ENCODE measurements around the gene RNF43.

Gene RNF43

DNA sequence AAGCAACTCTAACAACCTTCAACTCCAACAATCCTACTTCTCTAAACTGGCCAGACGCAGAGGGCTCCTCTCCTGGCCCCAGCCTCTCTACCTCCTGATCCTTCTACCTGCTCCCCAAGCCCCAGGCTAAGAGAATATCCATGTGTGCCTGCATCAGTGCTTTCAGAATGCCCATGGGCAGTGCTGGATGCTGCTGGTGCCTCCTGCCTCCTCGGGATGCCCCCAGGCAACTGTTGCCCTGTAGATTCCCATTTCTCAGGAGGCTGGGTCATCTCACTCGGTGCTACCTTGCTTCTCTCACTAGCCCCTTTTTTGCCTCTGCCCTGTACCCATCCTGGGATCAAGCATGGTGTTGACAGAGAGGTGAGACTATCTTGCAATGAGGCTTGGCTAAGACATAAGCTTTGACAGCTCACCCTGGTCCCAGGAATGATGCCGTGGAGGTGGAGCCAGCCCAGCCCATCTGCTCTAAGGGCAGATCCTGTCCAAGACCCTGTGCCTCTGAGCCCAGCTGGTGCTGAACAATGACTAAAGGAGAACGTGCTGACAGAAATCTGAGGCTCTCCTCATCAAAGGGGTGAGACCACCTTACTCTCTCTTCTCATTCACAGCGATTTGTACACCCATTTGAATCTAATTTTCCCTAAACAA, 45.9 kb downstream of the RNF43 start:
- no peak for TF ChIP-seq CTCF (conservative IDR thresholded peaks at IDR 0.05; ENCODE audit: low read depth, low read length)
- no peak for DNase-seq (ENCODE audit: low read depth)
- no peak overlapping the region for H3K4me3 ChIP-seq (ENCODE audit: low read depth, low read length)

DNA sequence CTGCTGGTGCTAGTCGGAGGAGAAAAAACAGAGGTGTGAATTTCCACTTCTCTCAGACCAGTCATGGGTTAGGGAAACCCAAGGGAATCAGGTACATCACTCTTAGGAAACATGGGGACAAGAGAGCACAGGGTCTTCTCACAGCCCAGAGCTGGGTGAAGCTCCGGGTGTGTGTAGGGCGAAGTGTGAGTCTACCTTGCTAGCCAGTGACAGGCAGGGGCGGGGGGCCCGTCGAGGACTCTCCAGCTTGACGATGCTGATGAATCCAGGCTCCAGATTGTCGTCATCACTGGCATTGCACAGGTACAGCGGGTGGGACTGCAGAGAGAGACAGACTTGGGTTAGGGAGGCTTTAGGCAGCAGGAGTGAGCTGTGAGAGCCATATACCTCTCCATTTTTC, 46.6 kb downstream of the RNF43 start:
- no peak overlapping the region for H3K4me3 ChIP-seq (ENCODE audit: low read depth, low read length)
- no peak for DNase-seq (ENCODE audit: low read depth)
- TF ChIP-seq CTCF (conservative IDR thresholded peaks at IDR 0.05; ENCODE audit: low read depth, low read length), result no peak

DNA sequence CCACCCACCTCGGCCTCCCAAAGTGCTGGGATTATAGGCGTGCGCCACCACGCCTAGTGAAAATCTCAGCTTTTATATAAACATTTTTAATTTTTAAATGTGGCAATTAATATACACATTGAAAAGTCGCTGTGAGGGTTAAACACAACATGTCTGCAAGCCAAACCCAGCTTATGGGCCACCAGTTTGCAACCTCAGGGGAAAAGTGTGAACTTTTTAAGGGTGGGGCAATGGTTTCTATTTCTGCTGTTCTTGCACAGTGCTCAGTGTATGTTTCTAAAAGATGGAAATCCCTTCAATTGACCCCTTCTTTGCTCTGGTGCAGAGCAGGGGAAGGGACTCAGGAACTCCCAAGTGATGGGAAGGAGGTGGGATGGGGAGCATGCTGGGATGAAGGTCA, 47.0 kb downstream of the RNF43 start:
- TF ChIP-seq CTCF (conservative IDR thresholded peaks at IDR 0.05; ENCODE audit: low read depth, low read length), result no peak
- DNase-seq (ENCODE audit: low read depth), result no peak
- H3K4me3 ChIP-seq (ENCODE audit: low read depth, low read length), result no peak overlapping the region

GRCh38 chr17:58369214-58370031, 47.9 kb downstream of the RNF43 start:
- TF ChIP-seq CTCF (conservative IDR thresholded peaks at IDR 0.05; ENCODE audit: low read depth, low read length), result no peak

GRCh38 chr17:58368860-58369213, 48.5 kb downstream of the RNF43 start:
- DNase-seq (ENCODE audit: low read depth), result no peak
- H3K4me3 ChIP-seq (ENCODE audit: low read depth, low read length), result no peak overlapping the region

More at GRCh38 chr17:58369214-58370031, 47.9 kb downstream of the RNF43 start:
- H3K4me3 ChIP-seq (ENCODE audit: low read depth, low read length), result no peak overlapping the region
- no peak for DNase-seq (ENCODE audit: low read depth)

More at GRCh38 chr17:58368860-58369213, 48.5 kb downstream of the RNF43 start:
- TF ChIP-seq CTCF (conservative IDR thresholded peaks at IDR 0.05; ENCODE audit: low read depth, low read length), result no peak
